H1 (cell line): Measurements from ENCODE around the gene VPS41. TPM values are rescaled to one million over a fixed set of nuclear protein-coding genes. Genes with fewer than 3 reads are reported as not detected.

Experiments used
- CBX8 ChIP-seq: fragments of 300-800, 300-1000 bp; sonication (generic); IDR thresholded peaks from 2 replicates; pipeline ENCODE4 v1.7.1; 2016; ENCODE audit warnings: low read depth, low read length, borderline replicate concordance
- NRF1 ChIP-seq: IDR thresholded peaks from 2 replicates; pipeline ENCODE4 v1.6.1; 2011; ENCODE audit warnings: mild to moderate bottlenecking, low read depth, low read length, improper control_type of control experiment
- RAD21 ChIP-seq, 2 experiments: IDR thresholded peaks in 1 of 2; conservative IDR thresholded peaks in 1 of 2; 2 replicates each; pipeline ENCODE4 v1.6.1; 2011; ENCODE audit warnings: low read depth in 2 of 2, low read length in 2 of 2, improper control_type of control experiment in 1 of 2, inconsistent platforms in 1 of 2, mild to moderate bottlenecking in 1 of 2, moderate library complexity in 1 of 2
- SAP30 ChIP-seq: fragments of 300-600 bp; sonication (generic); IDR thresholded peaks from 2 replicates; pipeline ENCODE4 v1.7.1; 2012; ENCODE audit warnings: low read length, moderate library complexity, mild to moderate bottlenecking, inconsistent platforms; ENCODE audit not compliant: insufficient read depth, insufficient replicate concordance
- polyA plus RNA-seq, 7 experiments: library from polyadenylated mRNA; depleted of rRNA in 3 of 7; stranded (reverse) in 5 of 7; unstranded in 2 of 7; fragments of >200 nt in 5 of 7; fragments of 200-250 nt in 2 of 7; gene quantifications; 1 replicate in 5 of 7; 2 replicates in 1 of 7; 4 replicates in 1 of 7; pipeline versions ENCODE4 v1.2.1 to v1.2.3, GENCODE V29; 2011 to 2013; ENCODE audit warnings: missing spikeins in 2 of 7, mixed read lengths in 2 of 7
- total RNA-seq: library from RNA; stranded (reverse); fragmentation: NEBNext Ultra II Directional; extraction: Animal tissue kit (Norgen Biotek cat#: 25700); gene quantifications from 2 replicates; pipeline ENCODE4 v1.2.1, GENCODE V29; 2021

Gene VPS41
- total and polyA plus RNA-seq, 2 of the 8 experiments (the other 6 are each of a cell fraction or from before 2014, with no cell fraction given) = 10.7 to 63.3 TPM

- TF ChIP-seq RAD21 (IDR thresholded peaks at IDR 0.05 in 1 of 2, conservative IDR thresholded peaks at IDR 0.05 in 1 of 2; ENCODE audit: low read depth in 2 of 2, low read length in 2 of 2) (no peak), CBX8 (no peak), SAP30 (no peak), NRF1 (no peak)
These were observed 28.5 kb downstream of the VPS41 start (continued) for GRCh38 chr7:38880454-38880853.
